SHP77 treated with DMSO at 0.1 percent for 48 hours (cell line): Measurements from ENCODE around the gene GATAD2B.
"Not testable (repeated sequence)": the region's sequence is repeated elsewhere in the genome, so short reads cannot be mapped to it uniquely, and the experiment has no call there.

Experiments used
- DNase-seq: peaks from one replicate; lab custom pipeline; 2025; lab: John Stamatoyannopoulos, UW

GATAD2B gene

GRCh38 chr1:153795934-153796785 lies 126.6 kb downstream of the GATAD2B start:
- DNase-seq, result no peak

GRCh38 chr1:153795330-153795837 lies 127.4 kb downstream of the GATAD2B start:
- DNase-seq, result peak; percentile 73

- DNase-seq, result no peak
Observed at GRCh38 chr1:153794624-153795329, 128.0 kb downstream of the GATAD2B start.

GRCh38 chr1:153793973-153794615 lies 128.7 kb downstream of the GATAD2B start:
- DNase-seq, result no peak

GRCh38 chr1:153793261-153793972 lies 129.4 kb downstream of the GATAD2B start:
- DNase-seq, result no peak

- no peak for DNase-seq
Observed at GRCh38 chr1:153792631-153793041, 130.1 kb downstream of the GATAD2B start.

GRCh38 chr1:153791648-153792253 lies 131.0 kb downstream of the GATAD2B start:
- no peak for DNase-seq

GRCh38 chr1:153790966-153791647 lies 131.7 kb downstream of the GATAD2B start:
- no peak for DNase-seq

- DNase-seq, result peak; percentile 96
Observed at GRCh38 chr1:153790313-153790965, 132.3 kb downstream of the GATAD2B start.

- peak; percentile 93 for DNase-seq
Observed at GRCh38 chr1:153789478-153790034, 133.2 kb downstream of the GATAD2B start.

GRCh38 chr1:153786038-153786790 lies 136.6 kb downstream of the GATAD2B start:
- DNase-seq, result no peak

- DNase-seq, result peak; percentile 95
Observed at GRCh38 chr1:153783233-153784190, 139.3 kb downstream of the GATAD2B start.

- DNase-seq, result not testable (repeated sequence)
Observed at GRCh38 chr1:153782648-153783047, 140.1 kb downstream of the GATAD2B start.

- DNase-seq, result no peak
Observed at GRCh38 chr1:153780551-153780950, 142.2 kb downstream of the GATAD2B start.

- DNase-seq, result no peak
Observed at GRCh38 chr1:153779781-153780541, 142.8 kb downstream of the GATAD2B start.

- no peak for DNase-seq
Observed at GRCh38 chr1:153778824-153779519, 143.8 kb downstream of the GATAD2B start.
